HepG2 (cell line): Measurements from ENCODE around the gene KRTAP10-10. TPM values are rescaled to one million over a fixed set of nuclear protein-coding genes. Genes with fewer than 3 reads are reported as not detected.

Experiments
- ATAC-seq: fragments of 200-7000 bp; cut with Tn5 transposase; 3 replicates; pipeline ENCODE4 v1.9.1; 2020; ENCODE audit warnings: mild to moderate bottlenecking, moderate library complexity
- BruUV-seq: library from RNA; stranded (reverse); fragments of 400-500 nt; replicated peaks from 2 replicates; lab custom pipeline; 2021; lab: Mats Ljungman, UMichigan
- CTCF ChIA-PET: fragments of 300-600 bp; formaldehyde crosslinking; extraction: SDS; loops from one replicate; lab custom pipeline; 2021; ENCODE audit warnings: low total read pairs, inconsistent platforms, low intra/inter-chr PET ratio; lab: Yijun Ruan, JAX
- POLR2A ChIA-PET: fragments of 350-600 bp; sonication (Branson Sonifier 250); formaldehyde crosslinking; loops from one replicate; lab custom pipeline; 2020; ENCODE audit warnings: antibody characterized with exemption, inconsistent platforms; lab: Yijun Ruan, JAX
- DNase-seq: peaks from one replicate; pipeline ENCODE4 v3.0.0-alpha.2; 2015; ENCODE audit warnings: low spot score
- FAIRE-seq: peaks from 3 replicates; lab custom pipeline; 2011; peaks lifted over from hg19 to GRCh38; lab: Jason Lieb, UNC
- H2AFZ ChIP-seq: one replicate; pipeline ENCODE4 v1.6.1; 2011; ENCODE audit warnings: low read length, inconsistent platforms
- H3K27ac ChIP-seq: fragments of 300-600 bp; 3 replicates; pipeline ENCODE4 v1.8.0; 2011; ENCODE audit warnings: mixed run types, mild to moderate bottlenecking, mixed read lengths, low read length, inconsistent platforms; ENCODE audit not compliant: insufficient read depth; ENCODE audit errors: extremely low read length
- H3K27me3 ChIP-seq, 2 experiments: fragments of 200-600 bp in 1 of 2; 2 replicates in 1 of 2; 3 replicates in 1 of 2; pipeline versions ENCODE4 v1.6.0 to v1.8.0; 2011; ENCODE audit warnings: low read length in 2 of 2, mild to moderate bottlenecking in 2 of 2, moderate library complexity in 2 of 2, inconsistent platforms in 1 of 2; ENCODE audit not compliant: insufficient read depth in 2 of 2, control insufficient read depth in 1 of 2
- H3K36me3 ChIP-seq, 2 experiments: fragments of 200-600 bp in 1 of 2; replicated peaks in 1 of 2; 2 replicates in 1 of 2; 3 replicates in 1 of 2; pipeline versions ENCODE4 v1.5.1 to v1.8.0; 2011; ENCODE audit warnings: low read length in 2 of 2, inconsistent platforms in 1 of 2; ENCODE audit not compliant: insufficient read depth in 2 of 2, control insufficient read depth in 1 of 2
- H3K4me1 ChIP-seq: 2 replicates; pipeline ENCODE4 v1.5.1; 2012; ENCODE audit warnings: low read length, inconsistent platforms; ENCODE audit not compliant: insufficient read depth
- H3K4me2 ChIP-seq: 2 replicates; pipeline ENCODE4 v1.6.0; 2011; ENCODE audit warnings: low read depth, low read length, inconsistent platforms
- H3K4me3 ChIP-seq, 3 experiments: fragments of 200-600 bp in 1 of 3; sonication (generic), shearing (Covaris generic) in 1 of 3; replicated peaks in 1 of 3; 2 replicates each; pipeline ENCODE4 v1.5.1; 2011 to 2016; ENCODE audit warnings: low read length in 3 of 3, inconsistent platforms in 2 of 3, low read depth in 2 of 3, mild to moderate bottlenecking in 2 of 3, control low read depth in 1 of 3, mixed read lengths in 1 of 3; ENCODE audit not compliant: insufficient read depth in 1 of 3
- H3K79me2 ChIP-seq: one replicate; pipeline ENCODE4 v1.6.1; 2011; ENCODE audit warnings: low read length, inconsistent platforms; ENCODE audit not compliant: insufficient read depth
- H3K9ac ChIP-seq: 2 replicates; pipeline ENCODE4 v1.6.0; 2011; ENCODE audit warnings: mild to moderate bottlenecking, low read depth, low read length, inconsistent platforms; ENCODE audit not compliant: insufficient read depth
- H3K9me3 ChIP-seq: 2 replicates; pipeline ENCODE4 v1.5.1; 2012; ENCODE audit warnings: mild to moderate bottlenecking, low read length
- H4K20me1 ChIP-seq: 2 replicates; pipeline ENCODE4 v1.6.0; 2011; ENCODE audit warnings: inconsistent platforms, mild to moderate bottlenecking, low read length, moderate library complexity; ENCODE audit not compliant: insufficient read depth
- EHMT2 ChIP-seq: fragments of 200-600 bp; sonication (generic); IDR thresholded peaks from 2 replicates; pipeline ENCODE4 v1.7.0; 2017; ENCODE audit warnings: antibody characterized with exemption, low read depth, low read length, borderline replicate concordance
- KIAA2018 ChIP-seq: sonication (generic); formaldehyde crosslinking; IDR thresholded peaks from 2 replicates; pipeline ENCODE4 v1.5.0; 2020; ENCODE audit warnings: mild to moderate bottlenecking, missing genetic modification reagents, borderline replicate concordance
- MTA1 ChIP-seq: sonication (generic); formaldehyde crosslinking; IDR thresholded peaks from 2 replicates; pipeline ENCODE4 v1.4.0; 2020; ENCODE audit warnings: missing genetic modification reagents, mild to moderate bottlenecking, borderline replicate concordance
- WGBS: methylation state at CpG from one replicate; pipeline ENCODE4 v1.1.6; 2017; ENCODE audit warnings: low lambda C conversion rate; 5-methylcytosine and 5-hydroxymethylcytosine counted together
- in situ Hi-C: cut with HindIII; loops from 2 replicates; pipeline ENCODE4 v1.10.0; 2017; ENCODE audit warnings: low pct_unique_long_range_greater_than_20kb; ENCODE audit not compliant: extremely low pct_ligation_motif_present
- intact Hi-C: fragments of 100-400 bp; cut with micrococcal nuclease; formaldehyde crosslinking; loops from one replicate; pipeline ENCODE4 v1.10.0; 2022; ENCODE audit not compliant: unreplicated experiment
- polyA plus RNA-seq, 8 experiments: library from polyadenylated mRNA; depleted of rRNA in 3 of 8; stranded (reverse) in 7 of 8; unstranded in 1 of 8; fragments of >200 nt; fragmentation: Illumina TruSeq in 4 of 8; extraction: Trizol in 4 of 8; gene quantifications; 2 replicates each; pipeline versions ENCODE4 v1.2.1 to v1.2.3, GENCODE V29; 2011 to 2016; ENCODE audit warnings: low read depth in 4 of 8, missing spikeins in 1 of 8, mixed read lengths in 1 of 8; ENCODE audit not compliant: insufficient read depth in 1 of 8
- total RNA-seq, 5 experiments: library from RNA; depleted of rRNA; stranded (reverse); fragments of >200 nt; fragmentation: Illumina TruSeq; extraction: Trizol; gene quantifications; 2 replicates each; pipeline ENCODE4 v1.2.3, GENCODE V29; 2016; ENCODE audit warnings: low read depth in 1 of 5

KRTAP10-10 gene
- total and polyA plus RNA-seq, 2 of the 13 experiments (the other 11 are each of a cell fraction or from before 2014, with no cell fraction given) = not detected

GRCh38 chr21:44589586-44590305 is 47.4 kb upstream of the KRTAP10-10 start:
- ChIA-PET POLR2A (no interaction called here), CTCF (no interaction called here)
- no peaks in the 10 kb centered on the region for H3K79me2 ChIP-seq
- 57% methylated on average over 8 of the region's 24 CpGs for WGBS
- in situ Hi-C loops = no loop called here
- peaks cover 42% of the 10 kb centered on the region for H3K4me1 ChIP-seq
- peak overlapping the region in 1 of 3 experiments; percentile 16; a peak in 1 of 6 replicates for H3K4me3 ChIP-seq
- H3K27ac ChIP-seq = no peak overlapping the region
- H3K36me3 ChIP-seq = no peaks in the 10 kb centered on the region
- TF ChIP-seq KIAA2018 = no peak
- TF ChIP-seq MTA1 (CRISPR knock-in tag) = peak; percentile 26; the same call in 1 of the 2 replicates
- TF ChIP-seq EHMT2 = no peak
- no peak for FAIRE-seq
- no peak overlapping the region for H2AFZ ChIP-seq
- no peak overlapping the region for H3K9ac ChIP-seq
- no peaks in the 10 kb centered on the region for H3K9me3 ChIP-seq
- peaks cover 0 to 9% of the 10 kb centered on the region in 2 experiments; a peak in 1 of 5 replicates for H3K27me3 ChIP-seq
- ATAC-seq = peak; percentile 14
- intact Hi-C loops = no loop called here
- H3K4me2 ChIP-seq = peak overlapping the region; percentile 36; the same call in 1 of the 2 replicates
- no peak for DNase-seq
- no TSS peak for BruUV-seq
- no peaks in the 10 kb centered on the region for H4K20me1 ChIP-seq
